GM12878 (cell line): ENCODE data around the gene PCF11. TPM values are rescaled to one million over a fixed set of nuclear protein-coding genes. Genes with fewer than 3 reads are reported as not detected.

ENCODE experiments used
- ATAC-seq: fragments of 200-7000 bp; cut with Tn5 transposase; 3 replicates; pipeline ENCODE4 v1.9.1; 2020; ENCODE audit warnings: mild to moderate bottlenecking, moderate library complexity
- BruUV-seq: library from RNA; stranded (reverse); fragments of 400-500 nt; replicated peaks from 2 replicates; lab custom pipeline; 2021; lab: Mats Ljungman, UMichigan
- CTCF ChIA-PET: fragments of 300-600 bp; sonication (Branson Sonifier 250); formaldehyde crosslinking; extraction: SDS; loops from one replicate; lab custom pipeline; 2021; ENCODE audit warnings: inconsistent platforms; lab: Yijun Ruan, JAX
- POLR2A ChIA-PET: fragments of 350-600 bp; formaldehyde crosslinking; extraction: SDS; loops from one replicate; lab custom pipeline; 2021; ENCODE audit warnings: inconsistent platforms; lab: Charles Lee
- RAD21 ChIA-PET: fragments of 300-600 bp; sonication (Branson Sonifier 250); formaldehyde crosslinking; loops from one replicate; lab custom pipeline; 2023; ENCODE audit warnings: antibody characterized with exemption; ENCODE audit not compliant: unreplicated experiment; lab: Charles Lee
- SMC1A ChIA-PET: fragments of 300-600 bp; sonication (Branson Sonifier 250); formaldehyde crosslinking; loops from one replicate; lab custom pipeline; 2023; ENCODE audit not compliant: unreplicated experiment, uncharacterized antibody; lab: Charles Lee
- DNase-seq: peaks from one replicate; pipeline ENCODE4 v3.0.0-alpha.2; 2011; ENCODE audit warnings: low read depth, low spot score
- FAIRE-seq: peaks from 3 replicates; lab custom pipeline; 2011; peaks lifted over from hg19 to GRCh38; lab: Jason Lieb, UNC
- H2AFZ ChIP-seq: 2 replicates; pipeline ENCODE4 v1.6.0; 2011; ENCODE audit warnings: low read depth, low read length, control low read depth; ENCODE audit not compliant: control insufficient read depth
- H3K27ac ChIP-seq: 2 replicates; pipeline ENCODE4 v1.5.1; 2011; ENCODE audit warnings: control low read depth; ENCODE audit not compliant: control insufficient read depth, insufficient read depth
- H3K27me3 ChIP-seq, 2 experiments: replicated peaks in 1 of 2; 2 replicates each; pipeline versions ENCODE4 v1.6.0 to v1.6.1; 2011; ENCODE audit warnings: low read length in 1 of 2; ENCODE audit not compliant: control insufficient read depth in 2 of 2, insufficient read depth in 2 of 2
- H3K36me3 ChIP-seq, 2 experiments: 2 replicates each; pipeline ENCODE4 v1.5.1; 2011; ENCODE audit warnings: low read length in 1 of 2; ENCODE audit not compliant: control insufficient read depth in 2 of 2, insufficient read depth in 2 of 2
- H3K4me1 ChIP-seq: 2 replicates; pipeline ENCODE4 v1.6.1; 2011; ENCODE audit warnings: mild to moderate bottlenecking, low read length, moderate library complexity, mixed read lengths; ENCODE audit not compliant: control insufficient read depth, insufficient read depth
- H3K4me2 ChIP-seq: 2 replicates; pipeline ENCODE4 v1.6.0; 2011; ENCODE audit warnings: control low read depth; ENCODE audit not compliant: control insufficient read depth, insufficient read depth
- H3K4me3 ChIP-seq: fragments of 200-600 bp; sonication (generic); 2 replicates; pipeline ENCODE4 v1.5.1; 2016
- H3K79me2 ChIP-seq: 2 replicates; pipeline ENCODE4 v1.6.0; 2011; ENCODE audit warnings: low read length; ENCODE audit not compliant: control insufficient read depth, insufficient read depth
- H3K9ac ChIP-seq: 2 replicates; pipeline ENCODE4 v1.8.0; 2011; ENCODE audit warnings: low read length, control low read depth, mixed read lengths; ENCODE audit not compliant: control insufficient read depth, insufficient read depth
- H3K9me3 ChIP-seq: replicated peaks from 3 replicates; pipeline ENCODE4 v1.5.1; 2011; ENCODE audit warnings: mild to moderate bottlenecking, low read length; ENCODE audit not compliant: control insufficient read depth, insufficient read depth
- H4K20me1 ChIP-seq: 2 replicates; pipeline ENCODE4 v1.6.0; 2011; ENCODE audit not compliant: control insufficient read depth, insufficient read depth
- CREM ChIP-seq: IDR thresholded peaks from 2 replicates; pipeline ENCODE4 v1.6.1; 2014; ENCODE audit warnings: antibody characterized with exemption, low read depth
- EED ChIP-seq: sonication (generic); IDR thresholded peaks from 2 replicates; pipeline ENCODE4 v1.6.1; 2016; ENCODE audit warnings: antibody characterized with exemption, low read depth
- EP300 ChIP-seq, 2 experiments: fragments of 150-350 bp in 1 of 2; IDR thresholded peaks; 2 replicates each; pipeline ENCODE4 v1.6.1; 2011 to 2012; ENCODE audit warnings: low read depth in 2 of 2, low read length in 2 of 2, borderline replicate concordance in 1 of 2, improper control_type of control experiment in 1 of 2, inconsistent platforms in 1 of 2; ENCODE audit not compliant: control insufficient read depth in 1 of 2
- GABPA ChIP-seq: IDR thresholded peaks from 2 replicates; pipeline ENCODE4 v1.6.1; 2014; ENCODE audit warnings: antibody characterized with exemption, low read depth, mild to moderate bottlenecking, inconsistent platforms
- IKZF1 ChIP-seq: fragments of 450-650 bp; conservative IDR thresholded peaks from 2 replicates; pipeline ENCODE4 v1.6.1; 2017; ENCODE audit warnings: antibody characterized with exemption, mild to moderate bottlenecking
- NFYA ChIP-seq: IDR thresholded peaks from 2 replicates; pipeline ENCODE4 v1.6.1; 2011; ENCODE audit warnings: low read depth, mild to moderate bottlenecking, low read length, improper control_type of control experiment, borderline replicate concordance
- NR2C2 ChIP-seq: IDR thresholded peaks from 2 replicates; pipeline ENCODE4 v1.6.1; 2011; ENCODE audit warnings: borderline replicate concordance, low read depth; ENCODE audit not compliant: control insufficient read depth, insufficient read length
- NRF1 ChIP-seq: conservative IDR thresholded peaks from 2 replicates; pipeline ENCODE4 v1.6.1; 2011; ENCODE audit warnings: mild to moderate bottlenecking, low read depth, low read length, improper control_type of control experiment
- POLR2AphosphoS2 ChIP-seq: IDR thresholded peaks from 2 replicates; pipeline ENCODE4 v1.6.1; 2011; ENCODE audit warnings: low read depth, mild to moderate bottlenecking, low read length, improper control_type of control experiment, moderate library complexity
- REST ChIP-seq: IDR thresholded peaks from 2 replicates; pipeline ENCODE4 v1.6.1; 2012; ENCODE audit warnings: mild to moderate bottlenecking, low read depth, low read length
- SIN3A ChIP-seq: IDR thresholded peaks from 2 replicates; pipeline ENCODE4 v1.6.1; 2012; ENCODE audit warnings: low read depth, low read length, improper control_type of control experiment
- SPI1 ChIP-seq: IDR thresholded peaks from 2 replicates; pipeline ENCODE4 v1.6.1; 2011; ENCODE audit warnings: low read depth, mild to moderate bottlenecking, low read length, moderate library complexity, borderline replicate concordance; ENCODE audit not compliant: insufficient read depth
- SUPT20H ChIP-seq: IDR thresholded peaks from 2 replicates; pipeline ENCODE4 v1.6.1; 2011; ENCODE audit warnings: low read depth, mild to moderate bottlenecking, low read length, moderate library complexity, borderline replicate concordance; ENCODE audit not compliant: control insufficient read depth
- WGBS: methylation state at CpG from one replicate; pipeline ENCODE4 v1.1.6; 2016; ENCODE audit warnings: low lambda C conversion rate; ENCODE audit not compliant: insufficient replicate concordance, insufficient coverage; ENCODE audit errors: missing lambda C conversion rate; 5-methylcytosine and 5-hydroxymethylcytosine counted together
- in situ Hi-C: fragments of 300-500 bp; cut with MboI; formaldehyde crosslinking; loops from 9 replicates; pipeline ENCODE4 v1.14.3; 2018; ENCODE audit warnings: mixed read lengths
- intact Hi-C: fragments of 100-400 bp; cut with micrococcal nuclease; formaldehyde crosslinking; loops from one replicate; pipeline ENCODE4 v1.14.2; 2022; ENCODE audit not compliant: unreplicated experiment
- polyA plus RNA-seq, 11 experiments: library from polyadenylated mRNA; depleted of rRNA in 4 of 11; unstranded in 6 of 11; stranded (reverse) in 5 of 11; fragments of >200 nt; fragmentation: Nextera tagmentation in 4 of 11; fragmentation: Illumina TruSeq in 1 of 11; extraction: Ambion mirVana in 4 of 11; extraction: Trizol in 1 of 11; gene quantifications; 1 replicate in 1 of 11; 2 replicates in 10 of 11; pipeline versions ENCODE4 v1.2.1 to v1.2.3, GENCODE V29; 2011 to 2016; ENCODE audit warnings: inconsistent platforms in 2 of 11, missing spikeins in 2 of 11, low read depth in 1 of 11
- total RNA-seq, 4 experiments: library from RNA; depleted of rRNA in 3 of 4; stranded (reverse); fragments of >200 nt in 3 of 4; fragmentation: Illumina TruSeq in 1 of 4; extraction: Trizol in 1 of 4; gene quantifications; 2 replicates each; pipeline versions ENCODE4 v1.2.1 to v1.2.3, GENCODE V29; 2013 to 2021
- TF ChIP-seq, protein P1 (sequence below): IDR thresholded peaks from 2 replicates; pipeline ENCODE4 v1.6.1; 2012; ENCODE audit warnings: low read length, inconsistent platforms
- TF ChIP-seq, protein P2 (sequence below): fragments of 450-650 bp; formaldehyde crosslinking; IDR thresholded peaks from 2 replicates; pipeline ENCODE4 v1.5.0; 2022; ENCODE audit warnings: mild to moderate bottlenecking, missing genetic modification characterization

The PCF11 gene
- total and polyA plus RNA-seq, 10 of the 15 experiments (the other 5 are each of a cell fraction or from before 2014, with no cell fraction given): 9.2 to 90.4 (median 48.0) TPM

DNA sequence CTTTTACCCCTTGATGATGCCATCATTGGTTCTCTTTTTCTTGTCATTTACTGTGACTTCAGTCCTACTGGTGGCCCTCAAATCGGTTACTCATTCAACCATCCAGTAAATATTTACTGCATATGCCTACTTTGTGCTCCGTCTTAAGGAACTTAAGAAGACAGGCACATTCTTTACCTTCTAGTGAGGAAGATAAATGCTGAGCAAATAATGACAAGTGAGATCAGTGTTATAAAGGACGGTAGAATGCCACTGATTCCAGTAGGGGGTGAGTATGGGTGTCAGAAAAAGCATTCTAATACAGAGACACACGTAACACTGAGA is 38.2 kb downstream of the PCF11 start (continued):
- TF ChIP-seq POLR2AphosphoS2 (no peak), SPI1 (no peak), NFYA (no peak)
- TF ChIP-seq, protein P1, sequence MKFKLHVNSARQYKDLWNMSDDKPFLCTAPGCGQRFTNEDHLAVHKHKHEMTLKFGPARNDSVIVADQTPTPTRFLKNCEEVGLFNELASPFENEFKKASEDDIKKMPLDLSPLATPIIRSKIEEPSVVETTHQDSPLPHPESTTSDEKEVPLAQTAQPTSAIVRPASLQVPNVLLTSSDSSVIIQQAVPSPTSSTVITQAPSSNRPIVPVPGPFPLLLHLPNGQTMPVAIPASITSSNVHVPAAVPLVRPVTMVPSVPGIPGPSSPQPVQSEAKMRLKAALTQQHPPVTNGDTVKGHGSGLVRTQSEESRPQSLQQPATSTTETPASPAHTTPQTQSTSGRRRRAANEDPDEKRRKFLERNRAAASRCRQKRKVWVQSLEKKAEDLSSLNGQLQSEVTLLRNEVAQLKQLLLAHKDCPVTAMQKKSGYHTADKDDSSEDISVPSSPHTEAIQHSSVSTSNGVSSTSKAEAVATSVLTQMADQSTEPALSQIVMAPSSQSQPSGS: no peak

DNA sequence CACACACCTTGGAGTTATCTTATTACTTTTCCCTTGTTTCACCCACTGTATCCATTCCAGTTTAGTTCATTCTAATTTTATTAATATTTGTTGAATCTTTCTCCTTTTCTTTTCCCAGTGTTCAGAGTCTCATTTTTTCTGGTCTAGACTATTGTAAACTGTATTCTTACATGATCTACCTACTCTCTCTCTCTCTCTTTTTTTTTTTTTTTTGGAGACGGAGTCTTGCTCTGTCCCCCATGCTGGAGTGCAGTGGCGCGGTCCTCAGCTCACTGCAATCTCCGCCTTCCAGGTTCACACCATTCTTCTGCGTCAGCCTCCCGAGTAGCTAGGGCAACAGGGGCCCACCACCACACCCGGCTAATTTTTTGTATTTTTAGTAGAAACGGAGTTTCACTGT is 38.7 kb downstream of the PCF11 start:
- WGBS: 94% methylated on average over 8 of the region's 8 CpGs
- no peaks in the 10 kb centered on the region for H3K9me3 ChIP-seq
- RAD21 ChIA-PET: interaction anchor here (1.6 kb wide), 1 partner anchor 36 kb away, joined by 3 read pairs; no protein-coding TSS in a partner anchor
- H3K4me3 ChIP-seq: no peak overlapping the region
- H3K9ac ChIP-seq: no peak overlapping the region
- FAIRE-seq: no peak
- no peak for ATAC-seq
- peaks cover 19% of the 10 kb centered on the region for H3K79me2 ChIP-seq
- no peaks in the 10 kb centered on the region for H4K20me1 ChIP-seq
- in situ Hi-C loops (no loop called here), intact Hi-C loops (no loop called here)
- no peak overlapping the region for H3K4me2 ChIP-seq
- H3K4me1 ChIP-seq: no peaks in the 10 kb centered on the region
- POLR2A ChIA-PET: interaction anchor here (0.6 to 0.7 kb wide), 3 partner anchors 125 to 287 kb away, joined by 3 read pairs; no protein-coding TSS in a partner anchor
- H3K36me3 ChIP-seq: peaks cover 0 to 3% of the 10 kb centered on the region in 2 experiments; a peak in 1 of 4 replicates
- H3K27me3 ChIP-seq: no peaks in the 10 kb centered on the region
- H3K27ac ChIP-seq: no peak overlapping the region
- BruUV-seq: no TSS peak
- CTCF ChIA-PET: interaction anchor here (1.0 kb wide), 1 partner anchor 10 kb away, joined by 3 read pairs; no protein-coding TSS in a partner anchor
- SMC1A ChIA-PET: no interaction called here
- no peak for DNase-seq
- H2AFZ ChIP-seq: no peak overlapping the region
- no peak for TF ChIP-seq NRF1
- TF ChIP-seq REST: no peak
- no peak for TF ChIP-seq SIN3A
- TF ChIP-seq SUPT20H: no peak
- TF ChIP-seq NR2C2: no peak
- TF ChIP-seq, protein P2, sequence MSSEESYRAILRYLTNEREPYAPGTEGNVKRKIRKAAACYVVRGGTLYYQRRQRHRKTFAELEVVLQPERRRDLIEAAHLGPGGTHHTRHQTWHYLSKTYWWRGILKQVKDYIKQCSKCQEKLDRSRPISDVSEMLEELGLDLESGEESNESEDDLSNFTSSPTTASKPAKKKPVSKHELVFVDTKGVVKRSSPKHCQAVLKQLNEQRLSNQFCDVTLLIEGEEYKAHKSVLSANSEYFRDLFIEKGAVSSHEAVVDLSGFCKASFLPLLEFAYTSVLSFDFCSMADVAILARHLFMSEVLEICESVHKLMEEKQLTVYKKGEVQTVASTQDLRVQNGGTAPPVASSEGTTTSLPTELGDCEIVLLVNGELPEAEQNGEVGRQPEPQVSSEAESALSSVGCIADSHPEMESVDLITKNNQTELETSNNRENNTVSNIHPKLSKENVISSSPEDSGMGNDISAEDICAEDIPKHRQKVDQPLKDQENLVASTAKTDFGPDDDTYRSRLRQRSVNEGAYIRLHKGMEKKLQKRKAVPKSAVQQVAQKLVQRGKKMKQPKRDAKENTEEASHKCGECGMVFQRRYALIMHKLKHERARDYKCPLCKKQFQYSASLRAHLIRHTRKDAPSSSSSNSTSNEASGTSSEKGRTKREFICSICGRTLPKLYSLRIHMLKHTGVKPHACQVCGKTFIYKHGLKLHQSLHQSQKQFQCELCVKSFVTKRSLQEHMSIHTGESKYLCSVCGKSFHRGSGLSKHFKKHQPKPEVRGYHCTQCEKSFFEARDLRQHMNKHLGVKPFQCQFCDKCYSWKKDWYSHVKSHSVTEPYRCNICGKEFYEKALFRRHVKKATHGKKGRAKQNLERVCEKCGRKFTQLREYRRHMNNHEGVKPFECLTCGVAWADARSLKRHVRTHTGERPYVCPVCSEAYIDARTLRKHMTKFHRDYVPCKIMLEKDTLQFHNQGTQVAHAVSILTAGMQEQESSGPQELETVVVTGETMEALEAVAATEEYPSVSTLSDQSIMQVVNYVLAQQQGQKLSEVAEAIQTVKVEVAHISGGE (CRISPR knock-in tag): no peak
- TF ChIP-seq EED: no peak
- no peak for TF ChIP-seq IKZF1
- TF ChIP-seq GABPA: no peak
- TF ChIP-seq EP300 (IDR thresholded peaks at IDR 0.05; ENCODE audit: borderline replicate concordance in 1 of 2, control insufficient read depth in 1 of 2, low read depth in 2 of 2, low read length in 2 of 2): no peak
- no peak for TF ChIP-seq CREM
